Right cardiac atrium (tissue), 5 donors: ENCODE measurements around the gene NOL3. TPM values are rescaled to one million over a fixed set of nuclear protein-coding genes. Genes with fewer than 3 reads are reported as not detected.

Experiments
- ATAC-seq, 2 donors: fragments of 200-7000 bp; cut with Tn5 transposase; one replicate each; pipeline versions ENCODE4 v1.8.0 to v1.9.1; 2020; ENCODE audit warnings: moderate library complexity in 2 of 2, mild to moderate bottlenecking in 1 of 2
- DNase-seq, 3 donors: peaks; one replicate each; pipeline ENCODE4 v3.0.0-alpha.2; 2020
- H3K27ac ChIP-seq: one replicate; pipeline ENCODE4 v1.5.1; 2013; ENCODE audit warnings: mild to moderate bottlenecking, low read length, control low read depth, moderate library complexity
- H3K27me3 ChIP-seq: one replicate; pipeline ENCODE4 v1.6.1; 2013; ENCODE audit not compliant: control insufficient read depth, insufficient read depth
- H3K4me1 ChIP-seq: one replicate; pipeline ENCODE4 v1.6.1; 2013; ENCODE audit warnings: low read length; ENCODE audit not compliant: control insufficient read depth, insufficient read depth
- H3K4me3 ChIP-seq: one replicate; pipeline ENCODE4 v1.5.1; 2013; ENCODE audit warnings: low read length, control low read depth
- H3K9me3 ChIP-seq: one replicate; pipeline ENCODE4 v1.6.1; 2013; ENCODE audit warnings: low read length; ENCODE audit not compliant: control insufficient read depth
- WGBS: extraction: QIAGEN DNeasy Blood & Tissue Kit; methylation state at CpG from one replicate; pipeline ENCODE4 v1.1.7; 2013; 5-methylcytosine and 5-hydroxymethylcytosine counted together
- intact Hi-C, 4 donors: fragments of 100-400 bp; cut with DNase I; formaldehyde crosslinking; loops; one replicate each; pipeline versions ENCODE4 v1.11.0 to v1.14.0; 2022 to 2023
- polyA plus RNA-seq: library from polyadenylated mRNA; stranded (reverse); fragments of 200-250 nt; gene quantifications from one replicate; pipeline ENCODE4 v1.2.3, GENCODE V29; 2013
- total RNA-seq, 4 donors: library from RNA; stranded (reverse); fragmentation: NEBNext Ultra II Directional; extraction: Animal tissue kit (Norgen Biotek cat#: 25700); gene quantifications; one replicate each; pipeline ENCODE4 v1.2.1, GENCODE V29; 2021
- donor health status: healthy with polysubstance abuse.
- donor health status: DM: no; HTN: yes; CAD: no.
- donor health status: DM: no; HTN: no; CAD: no.
- donor health status: DM: no; HTN: yes; CAD: no; lungs with severe emphysema.
- donor health status: DM: yes; HTN: yes; CAD: no.

The NOL3 gene
- total and polyA plus RNA-seq, 5 donors: 67.5 to 133 (median 111) TPM

DNA sequence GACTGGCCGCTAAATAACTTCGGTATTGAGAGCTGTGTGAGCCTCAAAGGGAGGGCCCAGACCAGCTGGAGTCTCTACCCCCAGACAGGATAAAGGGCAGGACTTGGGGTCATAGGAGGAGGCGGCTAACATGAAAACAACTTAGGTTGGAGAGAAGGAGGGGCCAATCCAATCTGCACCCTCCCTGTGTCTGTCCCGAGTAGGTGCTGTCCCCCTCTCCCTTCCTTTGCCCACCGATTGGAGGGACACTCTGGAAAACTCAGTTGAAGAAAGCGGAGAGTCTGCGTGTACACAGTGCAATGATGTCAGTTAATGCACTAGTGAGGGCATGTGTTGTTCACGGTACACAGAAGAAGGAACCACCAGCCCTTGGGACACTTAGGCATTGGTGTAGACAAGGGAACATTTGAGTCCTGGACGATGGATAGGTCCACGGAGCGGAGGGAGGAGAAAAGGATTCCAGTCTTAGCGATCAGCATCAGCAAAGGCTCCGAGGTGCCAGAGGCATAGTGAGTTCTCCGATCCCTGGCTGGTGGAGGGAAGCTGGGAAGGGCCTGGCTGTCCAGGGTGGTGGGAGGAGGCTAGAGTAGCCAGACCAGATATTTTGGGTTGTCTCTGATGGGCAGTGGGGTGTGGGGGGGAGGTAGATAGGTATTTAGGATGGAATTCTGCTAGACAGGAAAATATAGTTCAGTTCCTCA is 761 bp downstream of the NOL3 start:
- 35% methylated on average over 14 of the region's 14 CpGs for WGBS

GRCh38 chr16:67173323-67173722 is 3.0 kb downstream of the NOL3 start:
- peak in 1 of 3 donors; percentile 40 for DNase-seq
- intact Hi-C loops: no loop called here
- H3K4me3 ChIP-seq: peak overlapping the region; percentile 43
- H3K4me1 ChIP-seq: peaks cover 2% of the 10 kb centered on the region
- WGBS: 97% methylated on average over 1 of the region's 1 CpG
- no peaks in the 10 kb centered on the region for H3K9me3 ChIP-seq
- ATAC-seq: no peak
- H3K27ac ChIP-seq: peak overlapping the region; percentile 88
- no peaks in the 10 kb centered on the region for H3K27me3 ChIP-seq

More for the DNA sequence above, 761 bp downstream of the NOL3 start:
- DNase-seq (peak in 2 of 3 donors; percentile 38 to 44), ATAC-seq (peak in 1 of 2 donors; percentile 19)
- intact Hi-C loops: no loop called here
- Histone ChIP-seq H3K9me3 (no peaks in the 10 kb centered on the region), H3K27ac (peak overlapping the region; percentile 90), H3K27me3 (no peaks in the 10 kb centered on the region), H3K4me1 (peaks cover 2% of the 10 kb centered on the region), H3K4me3 (peak overlapping the region; percentile 57)

GRCh38 chr16:67173808-67174705 is 3.7 kb downstream of the NOL3 start:
- H3K27me3 ChIP-seq: no peaks in the 10 kb centered on the region
- H3K4me3 ChIP-seq: peak overlapping the region; percentile 43
- peak overlapping the region; percentile 88 for H3K27ac ChIP-seq
- H3K9me3 ChIP-seq: no peaks in the 10 kb centered on the region
- 1% methylated on average over 71 of the region's 71 CpGs for WGBS
- peaks cover 2% of the 10 kb centered on the region for H3K4me1 ChIP-seq
- DNase-seq (peak; percentile 89 to 95 (median 95)), ATAC-seq (peak; percentile 72 to 76)
- intact Hi-C loops: no loop called here

DNA sequence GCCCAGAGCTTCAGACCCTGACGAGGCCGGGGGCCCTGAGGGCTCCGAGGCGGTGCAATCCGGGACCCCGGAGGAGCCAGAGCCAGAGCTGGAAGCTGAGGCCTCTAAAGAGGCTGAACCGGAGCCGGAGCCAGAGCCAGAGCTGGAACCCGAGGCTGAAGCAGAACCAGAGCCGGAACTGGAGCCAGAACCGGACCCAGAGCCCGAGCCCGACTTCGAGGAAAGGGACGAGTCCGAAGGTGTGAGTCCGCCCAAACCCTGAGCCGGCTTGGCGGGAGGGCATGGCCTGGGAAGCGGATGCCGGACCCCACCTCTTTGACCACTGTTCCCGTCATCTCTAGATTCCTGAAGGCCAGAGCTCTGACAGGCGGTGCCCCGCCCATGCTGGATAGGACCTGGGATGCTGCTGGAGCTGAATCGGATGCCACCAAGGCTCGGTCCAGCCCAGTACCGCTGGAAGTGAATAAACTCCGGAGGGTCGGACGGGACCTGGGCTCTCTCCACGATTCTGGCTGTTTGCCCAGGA is 4.4 kb downstream of the NOL3 start:
- WGBS: 40% methylated on average over 31 of the region's 31 CpGs
- intact Hi-C loops: no loop called here
- Histone ChIP-seq H3K9me3 (no peaks in the 10 kb centered on the region), H3K4me1 (peaks cover 2% of the 10 kb centered on the region), H3K4me3 (peak overlapping the region; percentile 43), H3K27me3 (no peaks in the 10 kb centered on the region), H3K27ac (peak overlapping the region; percentile 88)
- DNase-seq (peak in 1 of 3 donors; percentile 69), ATAC-seq (no peak)

DNA sequence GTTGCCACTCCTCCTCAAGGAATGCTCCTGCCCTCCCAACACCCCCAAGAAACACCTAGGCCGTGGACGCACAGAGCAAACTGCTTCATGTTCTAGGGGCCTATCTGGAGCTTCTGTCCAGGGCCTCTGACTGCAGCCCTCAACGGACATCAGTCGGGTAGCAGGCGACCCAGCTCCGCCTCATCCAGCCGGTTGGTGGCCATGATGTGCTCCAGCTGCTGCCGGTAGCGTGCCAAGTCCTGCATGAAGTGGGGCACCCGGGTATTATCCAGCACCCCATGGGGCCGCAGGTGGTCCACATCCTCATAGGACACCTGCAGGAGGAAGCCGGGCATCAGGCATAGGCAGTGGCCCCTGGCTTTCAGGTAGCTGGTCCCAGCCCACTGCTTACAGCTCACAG is 6.3 kb downstream of the NOL3 start:
- Histone ChIP-seq H3K4me1 (peaks cover 2% of the 10 kb centered on the region), H3K27ac (no peak overlapping the region), H3K9me3 (no peaks in the 10 kb centered on the region), H3K27me3 (no peaks in the 10 kb centered on the region), H3K4me3 (no peak overlapping the region)
- ATAC-seq: no peak
- intact Hi-C loops: no loop called here
- peak in 1 of 3 donors; percentile 73 for DNase-seq
- WGBS: 88% methylated on average over 12 of the region's 12 CpGs

- Histone ChIP-seq H3K27ac (no peak overlapping the region), H3K27me3 (no peaks in the 10 kb centered on the region), H3K4me1 (peaks cover 2% of the 10 kb centered on the region), H3K9me3 (no peaks in the 10 kb centered on the region), H3K4me3 (peak overlapping the region; percentile 2)
- DNase-seq (peak; percentile 68 to 88 (median 88)), ATAC-seq (peak; percentile 37 to 44)
- WGBS: 7% methylated on average over 73 of the region's 73 CpGs
- intact Hi-C loops: no loop called here
Measured at GRCh38 chr16:67177743-67178699, 7.7 kb downstream of the NOL3 start.

DNA sequence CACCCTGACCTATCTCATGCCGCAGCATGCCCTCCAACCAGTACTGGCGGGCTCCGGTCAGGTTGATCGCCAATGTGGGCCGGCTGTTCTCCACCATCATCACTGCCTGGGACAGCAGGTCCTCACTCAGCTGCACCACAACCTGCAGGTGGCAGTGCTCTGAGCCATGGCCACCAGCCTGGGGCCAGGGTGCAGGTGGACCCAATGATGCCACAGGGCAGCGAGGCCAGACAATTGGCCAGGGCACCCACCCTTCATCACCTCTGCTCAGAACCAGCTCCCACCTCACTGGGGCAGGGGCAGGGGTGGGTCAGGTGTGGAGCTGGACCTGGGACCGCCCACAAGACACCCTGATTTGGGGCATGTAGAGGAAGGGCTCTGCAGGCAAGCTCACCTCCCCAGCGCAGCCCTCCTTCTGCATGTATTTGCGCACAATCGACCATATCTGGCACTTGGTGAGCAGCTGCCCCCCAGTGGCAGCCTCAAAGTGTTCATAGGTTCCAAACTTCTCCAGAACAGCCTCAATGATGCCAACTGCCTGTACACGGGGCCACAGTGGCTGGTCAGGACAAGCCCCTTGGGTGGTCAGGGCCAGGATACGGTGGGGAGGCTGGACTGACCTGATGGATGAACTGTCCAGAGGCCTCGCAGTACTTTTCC is 9.2 kb downstream of the NOL3 start:
- intact Hi-C loops: no loop called here
- no peak for ATAC-seq
- WGBS: 93% methylated on average over 13 of the region's 13 CpGs

GRCh38 chr16:67180166-67180565 is 9.8 kb downstream of the NOL3 start:
- DNase-seq (peak in 2 of 3 donors; percentile 62 to 70), ATAC-seq (no peak)
- Histone ChIP-seq H3K27ac (no peak overlapping the region), H3K27me3 (no peaks in the 10 kb centered on the region), H3K9me3 (no peaks in the 10 kb centered on the region), H3K4me1 (peaks cover 2% of the 10 kb centered on the region), H3K4me3 (no peak overlapping the region)
- intact Hi-C loops: no loop called here
- WGBS: 94% methylated on average over 16 of the region's 16 CpGs

More for the DNA sequence above, 9.2 kb downstream of the NOL3 start:
- Histone ChIP-seq H3K27ac (no peak overlapping the region), H3K4me1 (peaks cover under 1% of the 10 kb centered on the region), H3K27me3 (no peaks in the 10 kb centered on the region), H3K4me3 (no peak overlapping the region), H3K9me3 (no peaks in the 10 kb centered on the region)
- peak in 2 of 3 donors; percentile 45 to 56 for DNase-seq

DNA sequence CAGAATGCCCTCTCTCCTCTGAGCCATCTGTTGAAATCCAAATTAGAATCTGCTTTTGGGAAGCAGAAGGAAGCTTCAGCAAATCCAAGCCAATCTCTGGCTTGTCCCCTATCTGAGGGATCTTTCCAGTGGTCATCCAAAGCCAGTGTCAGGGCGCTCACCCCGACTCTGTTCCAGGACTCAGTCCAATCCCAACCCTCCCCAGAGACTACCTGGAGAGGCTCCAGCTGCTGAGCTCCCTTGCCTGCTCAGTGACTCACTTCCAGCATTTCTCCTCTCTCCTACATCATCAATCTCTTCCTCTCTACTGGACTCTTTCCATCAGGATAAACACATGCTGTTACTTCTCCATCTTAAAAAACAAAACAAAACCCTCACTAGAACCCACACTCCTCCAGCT is 11.0 kb downstream of the NOL3 start:
- Histone ChIP-seq H3K27me3 (no peaks in the 10 kb centered on the region), H3K4me3 (no peak overlapping the region), H3K27ac (no peak overlapping the region), H3K4me1 (peaks cover 2% of the 10 kb centered on the region), H3K9me3 (no peaks in the 10 kb centered on the region)
- 43% methylated on average over 2 of the region's 2 CpGs for WGBS
- intact Hi-C loops: no loop called here
- ATAC-seq (no peak), DNase-seq (peak; percentile 53 to 74 (median 72))

GRCh38 chr16:67182288-67182687 is 11.9 kb downstream of the NOL3 start:
- H3K4me3 ChIP-seq: no peak overlapping the region
- H3K9me3 ChIP-seq: no peaks in the 10 kb centered on the region
- WGBS: 87% methylated on average over 2 of the region's 2 CpGs
- no peak for ATAC-seq
- H3K27me3 ChIP-seq: no peaks in the 10 kb centered on the region
- H3K4me1 ChIP-seq: peaks cover 2% of the 10 kb centered on the region
- no peak overlapping the region for H3K27ac ChIP-seq
- DNase-seq: no peak
- intact Hi-C loops: no loop called here
